Panc1 (cell line): ENCODE results near the gene PLET1. TPM values are rescaled to one million over a fixed set of nuclear protein-coding genes. Genes with fewer than 3 reads are reported as not detected.

Experiments used
- ATAC-seq: fragments of 200-7000 bp; cut with Tn5 transposase; 2 replicates; pipeline ENCODE4 v1.9.1; 2020; ENCODE audit warnings: mild to moderate bottlenecking, moderate library complexity
- BruUV-seq: library from RNA; stranded (reverse); fragments of 400-500 nt; replicated peaks from 2 replicates; lab custom pipeline; 2021; lab: Mats Ljungman, UMichigan
- CTCF ChIA-PET: fragments of 300-600 bp; sonication (Branson Sonifier 250); formaldehyde crosslinking; loops from one replicate; lab custom pipeline; 2022; ENCODE audit warnings: antibody characterized with exemption; lab: Charles Lee
- POLR2A ChIA-PET: fragments of 300-600 bp; sonication (Branson Sonifier 250); formaldehyde crosslinking; loops from one replicate; lab custom pipeline; 2022; ENCODE audit warnings: antibody characterized with exemption; lab: Charles Lee
- DNase-seq: peaks from one replicate; pipeline ENCODE4 v3.0.0-alpha.2; 2010; ENCODE audit warnings: low read depth, low spot score
- H3K27ac ChIP-seq: 2 replicates; pipeline ENCODE4 v1.5.1; 2011; ENCODE audit warnings: mild to moderate bottlenecking, low read length, inconsistent platforms
- H3K27me3 ChIP-seq: fragments of 200-500 bp; sonication (Bioruptor generic); 2 replicates; pipeline ENCODE4 v1.6.0; 2014; ENCODE audit warnings: low read length, inconsistent platforms; ENCODE audit not compliant: control insufficient read depth, insufficient read depth
- H3K36me3 ChIP-seq: fragments of 200-500 bp; sonication (Bioruptor generic); 2 replicates; pipeline ENCODE4 v1.5.1; 2014; ENCODE audit warnings: inconsistent platforms, mild to moderate bottlenecking, low read length, moderate library complexity; ENCODE audit not compliant: control insufficient read depth, insufficient read depth
- H3K4me1 ChIP-seq: 2 replicates; pipeline ENCODE4 v1.5.1; 2011; ENCODE audit warnings: inconsistent platforms, mild to moderate bottlenecking, low read length, moderate library complexity; ENCODE audit not compliant: control insufficient read depth, insufficient read depth
- H3K4me3 ChIP-seq, 2 experiments: 2 replicates each; pipeline ENCODE4 v1.5.1; 2011 to 2012; ENCODE audit warnings: low read depth in 2 of 2, low read length in 2 of 2, mild to moderate bottlenecking in 2 of 2, inconsistent platforms in 1 of 2, moderate library complexity in 1 of 2
- H3K9me3 ChIP-seq: fragments of 200-500 bp; sonication (Bioruptor generic); 2 replicates; pipeline ENCODE4 v1.5.1; 2014; ENCODE audit warnings: low read depth, mild to moderate bottlenecking, inconsistent platforms, low read length, moderate library complexity; ENCODE audit not compliant: control insufficient read depth, insufficient read depth
- POLR2AphosphoS5 ChIP-seq: IDR thresholded peaks from 2 replicates; pipeline ENCODE4 v1.6.1; 2012; ENCODE audit warnings: mild to moderate bottlenecking, low read depth, low read length, moderate library complexity
- SIN3A ChIP-seq: IDR thresholded peaks from 2 replicates; pipeline ENCODE4 v1.6.1; 2012; ENCODE audit warnings: low read depth, mild to moderate bottlenecking, low read length, moderate library complexity, borderline replicate concordance; ENCODE audit not compliant: insufficient read depth
- TCF7L2 ChIP-seq: IDR thresholded peaks from 2 replicates; pipeline ENCODE4 v1.6.1; 2011; ENCODE audit warnings: mild to moderate bottlenecking, low read depth, low read length, inconsistent platforms
- in situ Hi-C: cut with HindIII; loops from 2 replicates; pipeline ENCODE4 v1.10.0; 2016; ENCODE audit warnings: low sequenced_read_pairs, low pct_unique_long_range_greater_than_20kb
- intact Hi-C: fragments of 100-400 bp; cut with micrococcal nuclease; formaldehyde crosslinking; loops from one replicate; pipeline ENCODE4 v1.10.0; 2022; ENCODE audit not compliant: unreplicated experiment
- total RNA-seq: library from RNA; stranded (reverse); gene quantifications from one replicate; pipeline ENCODE4 v1.2.1, GENCODE V29; 2021; ENCODE audit not compliant: unreplicated experiment
- TF ChIP-seq, protein P1 (sequence below), 2 experiments: IDR thresholded peaks; 2 replicates each; pipeline ENCODE4 v1.6.1; 2011 to 2012; ENCODE audit warnings: low read depth in 2 of 2, control low read depth in 1 of 2, low read length in 1 of 2, mild to moderate bottlenecking in 1 of 2, moderate library complexity in 1 of 2; ENCODE audit not compliant: insufficient read depth in 1 of 2
- TF ChIP-seq, protein P2 (sequence below): fragments of 450-650 bp; IDR thresholded peaks from 2 replicates; pipeline ENCODE4 v1.5.1; 2017; ENCODE audit warnings: mild to moderate bottlenecking

Gene PLET1
- total RNA-seq, 1 experiment from 2014 or later, result not detected

DNA sequence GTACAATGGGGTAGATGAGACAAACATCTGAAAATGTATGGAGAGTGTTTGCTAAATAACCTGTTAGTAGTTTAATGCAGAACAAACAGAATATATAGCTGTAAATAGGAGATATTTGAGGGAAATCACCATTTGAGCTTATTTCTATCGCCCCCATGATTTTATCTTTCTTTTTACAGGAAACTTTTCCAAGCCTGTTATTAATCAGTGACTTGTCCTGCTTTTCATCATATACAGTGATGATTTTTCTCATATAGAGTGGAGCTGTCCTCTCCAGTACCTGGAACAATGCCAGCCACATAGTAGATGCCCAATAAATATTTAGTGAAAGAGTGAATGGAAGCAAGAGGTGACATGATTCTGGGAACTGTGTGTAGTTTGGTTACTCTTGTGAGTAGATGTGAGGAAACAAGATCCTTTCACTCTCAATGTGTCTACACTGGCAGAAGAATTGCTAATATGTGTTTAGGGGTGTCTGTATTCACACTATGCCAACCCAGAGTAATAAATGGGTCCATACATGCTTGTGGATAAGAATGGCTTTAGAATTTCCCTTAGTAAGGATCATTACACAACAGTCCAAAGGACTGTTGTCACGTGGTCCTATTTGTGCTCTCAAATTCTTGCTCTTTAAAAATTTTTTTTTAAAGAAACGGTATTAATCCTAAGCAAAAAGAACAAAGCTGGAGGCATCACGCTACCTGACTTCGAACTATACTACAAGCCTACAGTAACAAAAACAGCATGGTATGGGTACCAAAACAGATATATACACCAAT, 36.7 kb downstream of the PLET1 start:
- ATAC-seq (no peak), DNase-seq (no peak)
- no peak overlapping the region for H3K4me3 ChIP-seq
- in situ Hi-C loops (no loop called here), intact Hi-C loops (loop anchor here (10.0 kb wide), 1 partner anchor 1061 kb away; no protein-coding TSS in a partner anchor)
- CTCF ChIA-PET, result interaction anchor here (1.7 kb wide), 1 partner anchor 56 kb away, joined by 5 read pairs; no protein-coding TSS in a partner anchor
- POLR2A ChIA-PET, result no interaction called here
- no TSS peak for BruUV-seq
- H3K9me3 ChIP-seq, result no peaks in the 10 kb centered on the region
- H3K36me3 ChIP-seq, result peaks cover 2% of the 10 kb centered on the region; the same call in 1 of the 2 replicates
- H3K27ac ChIP-seq, result no peak overlapping the region
- no peaks in the 10 kb centered on the region for H3K27me3 ChIP-seq
- H3K4me1 ChIP-seq, result peaks cover 11% of the 10 kb centered on the region
- no peak for TF ChIP-seq TCF7L2
- TF ChIP-seq POLR2AphosphoS5, result no peak
- TF ChIP-seq, protein P1, sequence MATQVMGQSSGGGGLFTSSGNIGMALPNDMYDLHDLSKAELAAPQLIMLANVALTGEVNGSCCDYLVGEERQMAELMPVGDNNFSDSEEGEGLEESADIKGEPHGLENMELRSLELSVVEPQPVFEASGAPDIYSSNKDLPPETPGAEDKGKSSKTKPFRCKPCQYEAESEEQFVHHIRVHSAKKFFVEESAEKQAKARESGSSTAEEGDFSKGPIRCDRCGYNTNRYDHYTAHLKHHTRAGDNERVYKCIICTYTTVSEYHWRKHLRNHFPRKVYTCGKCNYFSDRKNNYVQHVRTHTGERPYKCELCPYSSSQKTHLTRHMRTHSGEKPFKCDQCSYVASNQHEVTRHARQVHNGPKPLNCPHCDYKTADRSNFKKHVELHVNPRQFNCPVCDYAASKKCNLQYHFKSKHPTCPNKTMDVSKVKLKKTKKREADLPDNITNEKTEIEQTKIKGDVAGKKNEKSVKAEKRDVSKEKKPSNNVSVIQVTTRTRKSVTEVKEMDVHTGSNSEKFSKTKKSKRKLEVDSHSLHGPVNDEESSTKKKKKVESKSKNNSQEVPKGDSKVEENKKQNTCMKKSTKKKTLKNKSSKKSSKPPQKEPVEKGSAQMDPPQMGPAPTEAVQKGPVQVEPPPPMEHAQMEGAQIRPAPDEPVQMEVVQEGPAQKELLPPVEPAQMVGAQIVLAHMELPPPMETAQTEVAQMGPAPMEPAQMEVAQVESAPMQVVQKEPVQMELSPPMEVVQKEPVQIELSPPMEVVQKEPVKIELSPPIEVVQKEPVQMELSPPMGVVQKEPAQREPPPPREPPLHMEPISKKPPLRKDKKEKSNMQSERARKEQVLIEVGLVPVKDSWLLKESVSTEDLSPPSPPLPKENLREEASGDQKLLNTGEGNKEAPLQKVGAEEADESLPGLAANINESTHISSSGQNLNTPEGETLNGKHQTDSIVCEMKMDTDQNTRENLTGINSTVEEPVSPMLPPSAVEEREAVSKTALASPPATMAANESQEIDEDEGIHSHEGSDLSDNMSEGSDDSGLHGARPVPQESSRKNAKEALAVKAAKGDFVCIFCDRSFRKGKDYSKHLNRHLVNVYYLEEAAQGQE (IDR thresholded peaks at IDR 0.05; ENCODE audit: insufficient read depth in 1 of 2, low read depth in 2 of 2, low read length in 1 of 2), result no peak
- TF ChIP-seq, protein P2, sequence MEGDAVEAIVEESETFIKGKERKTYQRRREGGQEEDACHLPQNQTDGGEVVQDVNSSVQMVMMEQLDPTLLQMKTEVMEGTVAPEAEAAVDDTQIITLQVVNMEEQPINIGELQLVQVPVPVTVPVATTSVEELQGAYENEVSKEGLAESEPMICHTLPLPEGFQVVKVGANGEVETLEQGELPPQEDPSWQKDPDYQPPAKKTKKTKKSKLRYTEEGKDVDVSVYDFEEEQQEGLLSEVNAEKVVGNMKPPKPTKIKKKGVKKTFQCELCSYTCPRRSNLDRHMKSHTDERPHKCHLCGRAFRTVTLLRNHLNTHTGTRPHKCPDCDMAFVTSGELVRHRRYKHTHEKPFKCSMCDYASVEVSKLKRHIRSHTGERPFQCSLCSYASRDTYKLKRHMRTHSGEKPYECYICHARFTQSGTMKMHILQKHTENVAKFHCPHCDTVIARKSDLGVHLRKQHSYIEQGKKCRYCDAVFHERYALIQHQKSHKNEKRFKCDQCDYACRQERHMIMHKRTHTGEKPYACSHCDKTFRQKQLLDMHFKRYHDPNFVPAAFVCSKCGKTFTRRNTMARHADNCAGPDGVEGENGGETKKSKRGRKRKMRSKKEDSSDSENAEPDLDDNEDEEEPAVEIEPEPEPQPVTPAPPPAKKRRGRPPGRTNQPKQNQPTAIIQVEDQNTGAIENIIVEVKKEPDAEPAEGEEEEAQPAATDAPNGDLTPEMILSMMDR, result no peak
- no peak for TF ChIP-seq SIN3A

DNA sequence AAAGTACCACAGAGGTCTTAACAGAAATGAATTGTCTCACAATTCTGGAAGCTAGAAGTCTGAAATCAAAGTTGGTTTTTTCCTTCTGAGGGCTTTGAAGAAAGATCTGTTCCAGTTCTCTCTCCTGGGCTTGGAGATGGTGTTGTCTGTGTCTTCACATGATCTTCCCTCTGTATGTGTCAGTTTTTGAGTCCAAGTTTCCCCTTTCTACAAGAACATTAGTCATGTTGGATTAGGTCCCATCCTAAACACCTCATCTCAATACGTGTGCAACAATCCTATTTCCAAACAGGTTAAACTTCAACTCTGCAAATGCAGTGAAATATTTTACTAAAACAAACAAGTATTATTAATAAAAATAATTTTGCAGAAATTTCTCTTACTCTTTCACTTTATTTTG, 37.5 kb downstream of the PLET1 start:
- ChIA-PET CTCF (interaction anchor here (1.7 kb wide), 1 partner anchor 57 kb away, joined by 5 read pairs; no protein-coding TSS in a partner anchor), POLR2A (no interaction called here)
- Histone ChIP-seq H3K4me1 (peaks cover 11% of the 10 kb centered on the region), H3K27ac (no peak overlapping the region), H3K4me3 (no peak overlapping the region), H3K36me3 (no peaks in the 10 kb centered on the region; the same call in 1 of the 2 replicates), H3K27me3 (no peaks in the 10 kb centered on the region), H3K9me3 (no peaks in the 10 kb centered on the region)
- ATAC-seq, result no peak
- DNase-seq, result no peak
- TF ChIP-seq, protein P1 (IDR thresholded peaks at IDR 0.05; ENCODE audit: insufficient read depth in 1 of 2, low read depth in 2 of 2, low read length in 1 of 2), result no peak
- TF ChIP-seq TCF7L2 (no peak), SIN3A (no peak), POLR2AphosphoS5 (no peak)
- TF ChIP-seq, protein P2, result no peak
- BruUV-seq, result no TSS peak
- intact Hi-C loops, result loop anchor here (10.0 kb wide), 1 partner anchor 1062 kb away; no protein-coding TSS in a partner anchor
- in situ Hi-C loops, result no loop called here
